ENCODE measurements around the gene FCHSD2.

Gene FCHSD2

GRCh38 chr11:72954860-72955259 is 187.3 kb downstream of the FCHSD2 start:
- WGBS (ENCODE audit: insufficient coverage, insufficient read length) = no CpG with 5 or more reads among the region's 3 CpGs
- DNase-seq (ENCODE audit: low read depth, low spot score) = no peak
- H3K9me3 ChIP-seq (ENCODE audit: control insufficient read depth, insufficient read depth, low read length) = no peaks in the 10 kb centered on the region
- no peak overlapping the region for H3K27ac ChIP-seq (ENCODE audit: low read length)
- no peaks in the 10 kb centered on the region for H3K36me3 ChIP-seq (ENCODE audit: control insufficient read depth, insufficient read depth, low read length)
- H3K27me3 ChIP-seq (ENCODE audit: control insufficient read depth, insufficient read depth, low read length) = no peaks in the 10 kb centered on the region
- no peaks in the 10 kb centered on the region for H3K4me1 ChIP-seq (ENCODE audit: control insufficient read depth, insufficient read depth, low read length)
- no peak overlapping the region for H3K4me3 ChIP-seq (ENCODE audit: low read length)

DNA sequence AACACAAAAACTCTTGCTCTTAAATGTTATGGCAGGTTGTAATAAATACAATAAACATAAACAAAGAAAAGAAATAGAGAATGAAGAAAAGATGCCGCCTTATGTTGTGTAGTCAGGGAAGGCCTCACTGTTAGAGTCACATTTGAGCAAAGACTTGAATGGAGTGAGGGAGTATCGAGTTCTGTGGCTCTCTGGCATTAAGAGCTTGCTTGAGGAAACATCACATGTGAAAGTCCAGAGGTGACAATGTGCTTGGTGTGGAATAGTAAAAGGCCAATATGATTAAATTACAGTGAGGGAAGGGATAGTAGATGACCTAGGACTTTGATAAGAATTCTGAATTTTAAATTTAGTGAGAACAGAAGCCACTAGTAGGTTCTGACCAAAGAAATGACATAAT is 188.5 kb downstream of the FCHSD2 start:
- Histone ChIP-seq H3K27me3 (ENCODE audit: control insufficient read depth, insufficient read depth, low read length) (no peaks in the 10 kb centered on the region), H3K36me3 (ENCODE audit: control insufficient read depth, insufficient read depth, low read length) (no peaks in the 10 kb centered on the region), H3K4me1 (ENCODE audit: control insufficient read depth, insufficient read depth, low read length) (no peaks in the 10 kb centered on the region), H3K4me3 (ENCODE audit: low read length) (no peak overlapping the region), H3K9me3 (ENCODE audit: control insufficient read depth, insufficient read depth, low read length) (no peaks in the 10 kb centered on the region), H3K27ac (ENCODE audit: low read length) (no peak overlapping the region)
- no CpG with 5 or more reads among the region's 2 CpGs for WGBS (ENCODE audit: insufficient coverage, insufficient read length)
- DNase-seq (ENCODE audit: low read depth, low spot score) = no peak

DNA sequence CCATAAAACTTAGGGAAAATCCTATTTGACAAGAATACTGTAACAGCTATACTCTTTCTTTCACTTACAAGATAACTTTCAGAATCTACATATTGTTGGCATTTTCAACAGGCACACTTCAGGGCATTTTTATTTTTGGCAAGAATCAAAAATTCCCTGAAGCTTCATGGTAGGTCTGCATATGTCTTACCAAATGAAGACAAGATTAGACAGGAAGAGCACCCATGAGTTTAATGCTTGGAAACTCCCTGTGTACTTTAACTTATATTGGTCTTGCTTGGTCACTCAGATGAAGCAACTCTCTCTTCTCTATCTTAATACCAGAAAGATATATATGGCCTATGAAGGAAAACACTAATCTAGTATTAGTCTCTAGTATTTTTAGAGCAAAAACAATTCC is 190.2 kb downstream of the FCHSD2 start:
- Histone ChIP-seq H3K27me3 (ENCODE audit: control insufficient read depth, insufficient read depth, low read length) (no peaks in the 10 kb centered on the region), H3K36me3 (ENCODE audit: control insufficient read depth, insufficient read depth, low read length) (no peaks in the 10 kb centered on the region), H3K9me3 (ENCODE audit: control insufficient read depth, insufficient read depth, low read length) (no peaks in the 10 kb centered on the region), H3K27ac (ENCODE audit: low read length) (no peak overlapping the region), H3K4me3 (ENCODE audit: low read length) (no peak overlapping the region), H3K4me1 (ENCODE audit: control insufficient read depth, insufficient read depth, low read length) (no peaks in the 10 kb centered on the region)
- DNase-seq (ENCODE audit: low read depth, low spot score) = no peak

GRCh38 chr11:72951193-72951592 is 190.9 kb downstream of the FCHSD2 start:
- no peak overlapping the region for H3K4me3 ChIP-seq (ENCODE audit: low read length)
- H3K36me3 ChIP-seq (ENCODE audit: control insufficient read depth, insufficient read depth, low read length) = no peaks in the 10 kb centered on the region
- no CpG with 5 or more reads among the region's 4 CpGs for WGBS (ENCODE audit: insufficient coverage, insufficient read length)
- no peak overlapping the region for H3K27ac ChIP-seq (ENCODE audit: low read length)
- no peak for DNase-seq (ENCODE audit: low read depth, low spot score)
- H3K4me1 ChIP-seq (ENCODE audit: control insufficient read depth, insufficient read depth, low read length) = no peaks in the 10 kb centered on the region
- H3K27me3 ChIP-seq (ENCODE audit: control insufficient read depth, insufficient read depth, low read length) = no peaks in the 10 kb centered on the region
- H3K9me3 ChIP-seq (ENCODE audit: control insufficient read depth, insufficient read depth, low read length) = no peaks in the 10 kb centered on the region

DNA sequence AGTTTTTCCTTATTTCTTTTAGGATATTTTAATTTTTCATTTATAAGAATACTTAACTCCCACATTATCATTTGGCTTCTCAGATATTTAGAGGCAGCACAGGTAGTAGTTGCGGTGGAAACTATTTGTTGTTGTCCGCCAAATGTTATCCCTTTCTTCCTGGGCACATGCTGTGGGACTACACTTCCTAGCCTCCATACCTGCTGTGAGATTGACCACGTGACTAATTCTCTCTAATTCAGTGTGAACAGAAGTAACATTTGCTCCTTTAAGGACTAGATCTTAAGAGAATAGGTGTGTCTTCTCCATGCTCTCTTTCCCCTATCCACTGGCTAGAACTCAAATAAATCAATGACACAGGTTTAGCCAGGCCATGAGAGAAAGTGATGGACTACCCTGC is 191.4 kb downstream of the FCHSD2 start:
- no peak overlapping the region for H3K4me3 ChIP-seq (ENCODE audit: low read length)
- H3K27ac ChIP-seq (ENCODE audit: low read length) = no peak overlapping the region
- H3K4me1 ChIP-seq (ENCODE audit: control insufficient read depth, insufficient read depth, low read length) = no peaks in the 10 kb centered on the region
- H3K27me3 ChIP-seq (ENCODE audit: control insufficient read depth, insufficient read depth, low read length) = no peaks in the 10 kb centered on the region
- no CpG with 5 or more reads among the region's 3 CpGs for WGBS (ENCODE audit: insufficient coverage, insufficient read length)
- DNase-seq (ENCODE audit: low read depth, low spot score) = peak; percentile 25
- H3K9me3 ChIP-seq (ENCODE audit: control insufficient read depth, insufficient read depth, low read length) = no peaks in the 10 kb centered on the region
- no peaks in the 10 kb centered on the region for H3K36me3 ChIP-seq (ENCODE audit: control insufficient read depth, insufficient read depth, low read length)

GRCh38 chr11:72947229-72947628 is 194.9 kb downstream of the FCHSD2 start:
- no CpG with 5 or more reads among the region's 1 CpG for WGBS (ENCODE audit: insufficient coverage, insufficient read length)
- H3K4me1 ChIP-seq (ENCODE audit: control insufficient read depth, insufficient read depth, low read length) = no peaks in the 10 kb centered on the region
- no peak for DNase-seq (ENCODE audit: low read depth, low spot score)
- no peaks in the 10 kb centered on the region for H3K9me3 ChIP-seq (ENCODE audit: control insufficient read depth, insufficient read depth, low read length)
- no peaks in the 10 kb centered on the region for H3K27me3 ChIP-seq (ENCODE audit: control insufficient read depth, insufficient read depth, low read length)
- H3K4me3 ChIP-seq (ENCODE audit: low read length) = no peak overlapping the region
- H3K36me3 ChIP-seq (ENCODE audit: control insufficient read depth, insufficient read depth, low read length) = no peaks in the 10 kb centered on the region
- no peak overlapping the region for H3K27ac ChIP-seq (ENCODE audit: low read length)

DNA sequence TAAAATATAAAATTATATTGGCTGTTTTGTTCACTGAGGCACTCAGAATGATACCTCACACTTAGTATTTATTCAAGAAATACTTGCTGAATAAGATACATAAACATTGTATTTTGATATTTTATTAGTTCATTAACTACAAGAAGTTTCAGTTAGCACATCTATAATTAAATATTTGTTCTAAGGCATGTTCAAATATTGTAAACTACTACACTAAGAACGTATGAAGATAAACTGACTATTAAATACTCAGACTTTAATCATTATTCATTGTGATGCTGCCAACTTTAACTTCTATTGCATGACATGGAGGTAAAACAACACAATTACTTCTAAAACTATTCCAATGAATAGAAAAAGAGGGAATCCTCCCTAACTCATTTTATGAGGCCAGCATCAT is 198.5 kb downstream of the FCHSD2 start:
- Histone ChIP-seq H3K4me3 (ENCODE audit: low read length) (no peak overlapping the region), H3K9me3 (ENCODE audit: control insufficient read depth, insufficient read depth, low read length) (no peaks in the 10 kb centered on the region), H3K27me3 (ENCODE audit: control insufficient read depth, insufficient read depth, low read length) (no peaks in the 10 kb centered on the region), H3K36me3 (ENCODE audit: control insufficient read depth, insufficient read depth, low read length) (no peaks in the 10 kb centered on the region), H3K4me1 (ENCODE audit: control insufficient read depth, insufficient read depth, low read length) (no peaks in the 10 kb centered on the region), H3K27ac (ENCODE audit: low read length) (no peak overlapping the region)
- no CpG with 5 or more reads among the region's 1 CpG for whole genome bisulfite sequencing (ENCODE audit: insufficient coverage, insufficient read length)
- DNase-seq (ENCODE audit: low read depth, low spot score) = no peak

- no peaks in the 10 kb centered on the region for H3K9me3 ChIP-seq (ENCODE audit: control insufficient read depth, insufficient read depth, low read length)
- no peak overlapping the region for H3K4me3 ChIP-seq (ENCODE audit: low read length)
- no peaks in the 10 kb centered on the region for H3K27me3 ChIP-seq (ENCODE audit: control insufficient read depth, insufficient read depth, low read length)
- no peaks in the 10 kb centered on the region for H3K4me1 ChIP-seq (ENCODE audit: control insufficient read depth, insufficient read depth, low read length)
- H3K36me3 ChIP-seq (ENCODE audit: control insufficient read depth, insufficient read depth, low read length) = no peaks in the 10 kb centered on the region
- WGBS (ENCODE audit: insufficient coverage, insufficient read length) = no CpG with 5 or more reads among the region's 9 CpGs
- no peak for DNase-seq (ENCODE audit: low read depth, low spot score)
- no peak overlapping the region for H3K27ac ChIP-seq (ENCODE audit: low read length)
These were observed 201.7 kb downstream of the FCHSD2 start for GRCh38 chr11:72940417-72940816.

DNA sequence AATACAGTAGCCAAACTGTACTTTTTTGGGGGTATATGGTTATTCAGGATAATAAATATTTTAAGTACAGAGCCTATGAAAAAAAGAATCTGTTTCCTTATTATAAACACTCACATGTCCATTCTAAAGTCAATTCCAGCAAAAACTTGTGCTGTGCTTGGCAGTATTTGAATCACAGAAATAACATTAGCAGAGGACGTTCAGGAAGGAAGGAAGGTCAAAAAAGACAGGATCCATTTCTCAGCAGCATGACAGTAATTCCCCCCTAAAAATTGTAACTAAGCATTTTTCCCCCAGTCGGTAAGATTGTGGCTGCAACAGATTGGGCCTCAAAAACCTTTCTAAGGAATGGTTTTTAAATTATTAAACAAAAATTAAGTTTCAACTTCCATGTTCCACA is 203.1 kb downstream of the FCHSD2 start:
- H3K9me3 ChIP-seq (ENCODE audit: control insufficient read depth, insufficient read depth, low read length) = no peaks in the 10 kb centered on the region
- H3K36me3 ChIP-seq (ENCODE audit: control insufficient read depth, insufficient read depth, low read length) = no peaks in the 10 kb centered on the region
- H3K27ac ChIP-seq (ENCODE audit: low read length) = no peak overlapping the region
- no peaks in the 10 kb centered on the region for H3K4me1 ChIP-seq (ENCODE audit: control insufficient read depth, insufficient read depth, low read length)
- H3K27me3 ChIP-seq (ENCODE audit: control insufficient read depth, insufficient read depth, low read length) = no peaks in the 10 kb centered on the region
- no CpG with 5 or more reads among the region's 2 CpGs for WGBS (ENCODE audit: insufficient coverage, insufficient read length)
- no peak overlapping the region for H3K4me3 ChIP-seq (ENCODE audit: low read length)
- DNase-seq (ENCODE audit: low read depth, low spot score) = no peak

GRCh38 chr11:72937439-72937838 is 204.7 kb downstream of the FCHSD2 start:
- H3K27me3 ChIP-seq (ENCODE audit: control insufficient read depth, insufficient read depth, low read length) = no peaks in the 10 kb centered on the region
- no peaks in the 10 kb centered on the region for H3K36me3 ChIP-seq (ENCODE audit: control insufficient read depth, insufficient read depth, low read length)
- no peak overlapping the region for H3K4me3 ChIP-seq (ENCODE audit: low read length)
- no peaks in the 10 kb centered on the region for H3K9me3 ChIP-seq (ENCODE audit: control insufficient read depth, insufficient read depth, low read length)
- no peak overlapping the region for H3K27ac ChIP-seq (ENCODE audit: low read length)
- no peaks in the 10 kb centered on the region for H3K4me1 ChIP-seq (ENCODE audit: control insufficient read depth, insufficient read depth, low read length)
- no peak for DNase-seq (ENCODE audit: low read depth, low spot score)
- no CpG with 5 or more reads among the region's 4 CpGs for WGBS (ENCODE audit: insufficient coverage, insufficient read length)

DNA sequence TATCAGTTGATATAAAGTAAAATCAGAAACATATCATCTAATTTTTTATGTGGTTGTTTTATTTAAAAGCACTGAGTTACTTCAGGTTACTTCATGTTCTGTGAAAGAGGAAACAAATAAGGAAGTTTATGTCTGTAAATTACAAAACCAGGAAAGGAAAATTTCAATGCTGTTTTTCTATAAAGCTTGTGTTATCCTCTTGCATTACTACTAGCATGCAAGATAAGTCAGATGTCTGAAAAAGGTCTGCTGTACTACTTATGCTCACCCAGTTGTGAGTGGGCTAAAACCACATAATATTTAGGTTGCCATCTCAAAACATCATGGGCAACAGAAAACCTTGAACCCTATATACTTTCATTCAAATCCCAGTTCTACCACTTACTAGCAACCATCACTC is 206.4 kb downstream of the FCHSD2 start:
- Histone ChIP-seq H3K4me3 (ENCODE audit: low read length) (no peak overlapping the region), H3K36me3 (ENCODE audit: control insufficient read depth, insufficient read depth, low read length) (no peaks in the 10 kb centered on the region), H3K9me3 (ENCODE audit: control insufficient read depth, insufficient read depth, low read length) (no peaks in the 10 kb centered on the region), H3K27me3 (ENCODE audit: control insufficient read depth, insufficient read depth, low read length) (no peaks in the 10 kb centered on the region), H3K27ac (ENCODE audit: low read length) (no peak overlapping the region), H3K4me1 (ENCODE audit: control insufficient read depth, insufficient read depth, low read length) (no peaks in the 10 kb centered on the region)
- DNase-seq (ENCODE audit: low read depth, low spot score) = no peak
